ENCODE results near the gene PFDN2.

The PFDN2 gene

DNA sequence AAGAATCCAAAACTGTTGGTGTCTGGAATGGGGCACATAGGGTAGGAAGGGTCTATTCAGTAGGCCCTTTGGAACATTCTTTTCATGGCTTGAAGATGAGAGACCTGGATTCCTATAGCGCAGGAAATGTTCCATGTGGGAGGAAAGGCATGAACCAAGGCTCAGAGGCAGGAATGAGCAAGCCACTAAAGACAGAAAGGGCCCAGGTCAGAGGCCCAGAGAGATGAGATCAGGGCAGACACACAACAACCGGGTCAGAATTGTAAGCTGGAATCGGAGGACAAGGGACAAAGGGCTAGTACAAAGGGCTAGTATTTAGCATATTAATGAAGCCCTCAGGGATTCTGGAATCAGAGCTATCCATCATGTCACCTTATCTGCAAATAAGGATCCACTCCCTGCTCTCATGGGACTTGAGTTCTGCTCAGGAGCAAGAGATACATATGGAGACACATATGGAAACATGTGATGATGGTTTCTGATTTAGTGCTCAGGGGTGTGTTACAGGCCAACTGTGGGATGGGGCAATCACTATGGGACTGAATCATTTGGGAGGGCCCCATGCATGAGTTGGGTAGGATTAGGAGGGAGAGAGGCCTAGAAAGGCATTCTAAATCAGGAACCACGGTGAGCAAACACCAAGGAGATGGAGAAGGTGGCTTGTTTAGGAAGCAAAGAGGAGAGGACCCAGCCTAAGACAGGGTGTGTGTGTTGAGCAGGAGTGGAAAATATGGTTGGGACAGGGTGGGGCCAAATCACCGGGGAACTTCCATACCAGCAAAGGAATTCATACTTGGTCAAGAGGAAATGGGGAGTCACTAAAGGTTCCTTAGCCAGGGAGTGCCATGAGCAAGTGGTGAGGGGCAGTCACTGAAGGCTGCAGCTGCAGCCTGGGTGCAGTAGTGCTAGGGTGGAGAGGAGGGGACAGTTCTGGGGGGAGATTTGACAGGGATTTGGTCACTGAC lies 37.1 kb downstream of the PFDN2 start:
- no peak overlapping the region for H3K4me3 ChIP-seq (ENCODE audit: low read depth, low read length, poor library complexity, severe bottlenecking)
- no peaks in the 10 kb centered on the region for H4K20me1 ChIP-seq (ENCODE audit: insufficient read depth, low read length)
- no peaks in the 10 kb centered on the region for H3K36me3 ChIP-seq (ENCODE audit: insufficient read depth, low read length)
- no peaks in the 10 kb centered on the region for H3K9me2 ChIP-seq (ENCODE audit: low read depth, low read length)
- no peaks in the 10 kb centered on the region for H3K9me3 ChIP-seq (ENCODE audit: low read length)
- H3K79me2 ChIP-seq (ENCODE audit: insufficient read depth, low read length), result no peaks in the 10 kb centered on the region
- no peak overlapping the region for H2AFZ ChIP-seq (ENCODE audit: low read length)
- H3K27me3 ChIP-seq (ENCODE audit: insufficient read depth, low read length), result no peaks in the 10 kb centered on the region; the same call in 1 of the 2 replicates
- no peaks in the 10 kb centered on the region for H3F3A ChIP-seq (ENCODE audit: insufficient read depth, low read length)
- no peak overlapping the region for H3K9ac ChIP-seq (ENCODE audit: low read length)
- TF ChIP-seq, protein P1, sequence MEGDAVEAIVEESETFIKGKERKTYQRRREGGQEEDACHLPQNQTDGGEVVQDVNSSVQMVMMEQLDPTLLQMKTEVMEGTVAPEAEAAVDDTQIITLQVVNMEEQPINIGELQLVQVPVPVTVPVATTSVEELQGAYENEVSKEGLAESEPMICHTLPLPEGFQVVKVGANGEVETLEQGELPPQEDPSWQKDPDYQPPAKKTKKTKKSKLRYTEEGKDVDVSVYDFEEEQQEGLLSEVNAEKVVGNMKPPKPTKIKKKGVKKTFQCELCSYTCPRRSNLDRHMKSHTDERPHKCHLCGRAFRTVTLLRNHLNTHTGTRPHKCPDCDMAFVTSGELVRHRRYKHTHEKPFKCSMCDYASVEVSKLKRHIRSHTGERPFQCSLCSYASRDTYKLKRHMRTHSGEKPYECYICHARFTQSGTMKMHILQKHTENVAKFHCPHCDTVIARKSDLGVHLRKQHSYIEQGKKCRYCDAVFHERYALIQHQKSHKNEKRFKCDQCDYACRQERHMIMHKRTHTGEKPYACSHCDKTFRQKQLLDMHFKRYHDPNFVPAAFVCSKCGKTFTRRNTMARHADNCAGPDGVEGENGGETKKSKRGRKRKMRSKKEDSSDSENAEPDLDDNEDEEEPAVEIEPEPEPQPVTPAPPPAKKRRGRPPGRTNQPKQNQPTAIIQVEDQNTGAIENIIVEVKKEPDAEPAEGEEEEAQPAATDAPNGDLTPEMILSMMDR (IDR thresholded peaks at IDR 0.05; ENCODE audit: low read length), result no peak
- no peak for TF ChIP-seq EZH2 (IDR thresholded peaks at IDR 0.05; ENCODE audit: borderline replicate concordance, low read length)
- H3K4me1 ChIP-seq (ENCODE audit: insufficient read depth, low read length, severe bottlenecking), result no peaks in the 10 kb centered on the region
- no peak overlapping the region for H3K27ac ChIP-seq (ENCODE audit: low read depth, low read length, poor library complexity, severe bottlenecking)
- H3K4me2 ChIP-seq (ENCODE audit: low read length), result no peak overlapping the region

DNA sequence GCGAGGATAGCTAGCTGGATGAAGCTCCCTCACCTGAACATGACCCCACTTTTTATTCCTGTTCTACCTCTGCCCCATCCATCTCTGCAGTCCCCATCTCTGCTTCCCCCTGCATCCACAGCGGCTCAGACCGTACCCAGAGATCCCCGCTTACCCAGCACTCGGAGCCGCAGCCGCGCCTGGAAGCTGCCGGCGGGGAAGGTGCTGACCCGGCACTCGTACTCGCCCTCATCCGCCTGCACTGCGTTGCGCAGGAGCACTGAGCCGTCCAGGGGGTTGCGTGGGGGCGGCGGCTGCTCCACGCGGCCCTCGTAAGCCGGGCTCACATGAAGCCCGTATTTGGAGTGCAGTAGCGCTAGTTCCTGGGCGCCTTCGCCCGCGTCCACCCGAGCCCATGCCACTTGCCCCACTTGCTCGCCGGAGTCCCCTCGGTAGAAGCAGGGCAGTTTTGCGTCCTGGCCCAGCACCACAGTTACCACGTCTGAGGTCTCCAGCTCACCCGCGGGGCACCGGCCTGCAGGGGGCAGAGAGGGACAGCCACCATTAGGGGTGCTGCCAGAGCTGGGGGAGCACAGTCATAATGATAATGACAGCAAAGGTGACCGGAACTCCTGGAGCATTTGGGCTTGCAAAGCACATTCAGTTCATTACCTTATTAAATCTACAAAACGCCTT lies 38.3 kb downstream of the PFDN2 start:
- Histone ChIP-seq H3K79me2 (ENCODE audit: insufficient read depth, low read length) (no peaks in the 10 kb centered on the region), H3K27ac (ENCODE audit: low read depth, low read length, poor library complexity, severe bottlenecking) (no peak overlapping the region), H3K4me1 (ENCODE audit: insufficient read depth, low read length, severe bottlenecking) (no peaks in the 10 kb centered on the region), H3F3A (ENCODE audit: insufficient read depth, low read length) (no peaks in the 10 kb centered on the region), H3K4me2 (ENCODE audit: low read length) (no peak overlapping the region), H3K9ac (ENCODE audit: low read length) (no peak overlapping the region), H3K36me3 (ENCODE audit: insufficient read depth, low read length) (no peaks in the 10 kb centered on the region), H2AFZ (ENCODE audit: low read length) (no peak overlapping the region), H4K20me1 (ENCODE audit: insufficient read depth, low read length) (no peaks in the 10 kb centered on the region), H3K9me2 (ENCODE audit: low read depth, low read length) (no peaks in the 10 kb centered on the region), H3K4me3 (ENCODE audit: low read depth, low read length, poor library complexity, severe bottlenecking) (no peak overlapping the region), H3K27me3 (ENCODE audit: insufficient read depth, low read length) (no peaks in the 10 kb centered on the region; the same call in 1 of the 2 replicates), H3K9me3 (ENCODE audit: low read length) (no peaks in the 10 kb centered on the region)
- TF ChIP-seq, protein P1 (IDR thresholded peaks at IDR 0.05; ENCODE audit: low read length), result peak; percentile 20; the same call in 1 of the 2 replicates
- TF ChIP-seq EZH2 (IDR thresholded peaks at IDR 0.05; ENCODE audit: borderline replicate concordance, low read length), result no peak

DNA sequence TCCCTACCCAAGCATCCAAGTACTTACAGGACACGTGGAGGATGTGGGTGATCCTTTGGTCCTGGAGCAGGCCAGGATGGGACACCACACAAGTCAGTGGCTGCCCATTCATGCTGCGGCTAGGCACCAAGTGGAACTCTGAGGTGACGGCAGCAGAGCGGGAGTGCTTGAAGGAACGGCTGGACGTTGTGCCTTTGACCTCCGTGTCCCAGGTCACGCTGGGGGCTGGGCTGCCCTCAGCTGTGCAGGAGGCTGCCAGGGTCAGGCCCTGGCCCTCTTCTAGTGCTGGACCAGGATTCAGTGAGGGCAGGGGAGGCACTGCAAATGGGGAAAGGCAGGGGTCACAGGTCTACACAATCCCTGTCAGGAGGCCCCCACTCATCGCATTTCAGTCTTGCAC lies 40.4 kb downstream of the PFDN2 start:
- H3K9me2 ChIP-seq (ENCODE audit: low read depth, low read length), result no peaks in the 10 kb centered on the region
- no peak overlapping the region for H3K9ac ChIP-seq (ENCODE audit: low read length)
- H3K4me1 ChIP-seq (ENCODE audit: insufficient read depth, low read length, severe bottlenecking), result no peaks in the 10 kb centered on the region
- TF ChIP-seq EZH2 (IDR thresholded peaks at IDR 0.05; ENCODE audit: borderline replicate concordance, low read length), result no peak
- TF ChIP-seq, protein P1 (IDR thresholded peaks at IDR 0.05; ENCODE audit: low read length), result no peak
- H3K27me3 ChIP-seq (ENCODE audit: insufficient read depth, low read length), result no peaks in the 10 kb centered on the region; the same call in 1 of the 2 replicates
- H3F3A ChIP-seq (ENCODE audit: insufficient read depth, low read length), result no peaks in the 10 kb centered on the region
- H2AFZ ChIP-seq (ENCODE audit: low read length), result no peak overlapping the region
- H3K4me3 ChIP-seq (ENCODE audit: low read depth, low read length, poor library complexity, severe bottlenecking), result no peak overlapping the region
- no peaks in the 10 kb centered on the region for H4K20me1 ChIP-seq (ENCODE audit: insufficient read depth, low read length)
- H3K9me3 ChIP-seq (ENCODE audit: low read length), result no peaks in the 10 kb centered on the region
- H3K4me2 ChIP-seq (ENCODE audit: low read length), result no peak overlapping the region
- no peak overlapping the region for H3K27ac ChIP-seq (ENCODE audit: low read depth, low read length, poor library complexity, severe bottlenecking)
- no peaks in the 10 kb centered on the region for H3K36me3 ChIP-seq (ENCODE audit: insufficient read depth, low read length)
- no peaks in the 10 kb centered on the region for H3K79me2 ChIP-seq (ENCODE audit: insufficient read depth, low read length)
